Upper lobe of left lung (tissue), 6 donors: ENCODE measurements around the gene C4orf50. TPM values are rescaled to one million over a fixed set of nuclear protein-coding genes. Genes with fewer than 3 reads are reported as not detected.

Source experiments
- ATAC-seq, 2 donors: fragments of 200-7000 bp; cut with Tn5 transposase; one replicate each; pipeline ENCODE4 v1.9.1; 2022; ENCODE audit warnings: mild to moderate bottlenecking in 2 of 2, moderate library complexity in 2 of 2; ENCODE audit not compliant: low FRiP score in 2 of 2
- DNase-seq, 2 donors: peaks; one replicate each; pipeline ENCODE4 v3.0.0-alpha.2; 2019 to 2020
- H3K27ac ChIP-seq, 4 donors: fragments of 200-600 bp; sonication (generic); one replicate each; pipeline ENCODE4 v1.5.1; 2016 to 2019
- H3K27me3 ChIP-seq, 4 donors: fragments of 200-600 bp; sonication (generic); one replicate each; pipeline ENCODE4 v1.5.1; 2017 to 2019
- H3K36me3 ChIP-seq, 4 donors: fragments of 200-600 bp; sonication (generic); one replicate each; pipeline ENCODE4 v1.5.1; 2016 to 2019
- H3K4me1 ChIP-seq, 4 donors: fragments of 200-600 bp; sonication (generic); one replicate each; pipeline ENCODE4 v1.5.1; 2018 to 2019
- H3K4me3 ChIP-seq, 4 donors: fragments of 200-600 bp; sonication (generic); one replicate each; pipeline ENCODE4 v1.5.1; 2017 to 2019; ENCODE audit warnings: mild to moderate bottlenecking in 2 of 4, moderate library complexity in 1 of 4
- H3K9me3 ChIP-seq, 4 donors: fragments of 200-600 bp; sonication (generic); one replicate each; pipeline ENCODE4 v1.5.1; 2018 to 2019
- EP300 ChIP-seq, 4 donors: sonication (generic); formaldehyde crosslinking; IDR thresholded peaks; one replicate each; pipeline ENCODE4 v1.5.1; 2017; ENCODE audit warnings: antibody characterized with exemption in 4 of 4, control low read depth in 2 of 4
- POLR2A ChIP-seq, 4 donors: fragments of 450-650 bp; IDR thresholded peaks; one replicate each; pipeline ENCODE4 v1.5.1; 2016 to 2017; ENCODE audit warnings: antibody characterized with exemption in 4 of 4, mild to moderate bottlenecking in 2 of 4
- POLR2AphosphoS5 ChIP-seq, 2 donors: sonication (generic); formaldehyde crosslinking; IDR thresholded peaks; one replicate each; pipeline ENCODE4 v1.5.1; 2017; ENCODE audit warnings: antibody characterized with exemption in 2 of 2
- WGBS, 2 donors: methylation state at CpG; one replicate each; pipeline ENCODE4 v1.1.5; 2017 to 2018; 5-methylcytosine and 5-hydroxymethylcytosine counted together
- total RNA-seq, 6 donors: library from RNA; depleted of rRNA in 4 of 6; stranded (reverse); fragments of >200 nt in 4 of 6; gene quantifications; one replicate each; pipeline versions ENCODE4 v1.1.0 to v1.2.1, GENCODE V29; 2016 to 2021
- TF ChIP-seq, protein P1 (sequence below), 6 experiments: fragments of 450-650 bp in 4 of 6; fragments of 200-600 bp in 2 of 6; sonication (generic) in 2 of 6; IDR thresholded peaks; one replicate each; pipeline ENCODE4 v1.5.1; 2016 to 2019; ENCODE audit warnings: antibody characterized with exemption in 6 of 6
- donor health status: DM: no; HTN: no; CAD: no; lungs with moderate emphysema.
- donor health status: DM: no; HTN: yes; CAD: no; lungs with severe emphysema.

The C4orf50 gene
- total RNA-seq, 6 donors from 2014 or later = 0.03 to 1.3 (median 0.65) TPM

DNA sequence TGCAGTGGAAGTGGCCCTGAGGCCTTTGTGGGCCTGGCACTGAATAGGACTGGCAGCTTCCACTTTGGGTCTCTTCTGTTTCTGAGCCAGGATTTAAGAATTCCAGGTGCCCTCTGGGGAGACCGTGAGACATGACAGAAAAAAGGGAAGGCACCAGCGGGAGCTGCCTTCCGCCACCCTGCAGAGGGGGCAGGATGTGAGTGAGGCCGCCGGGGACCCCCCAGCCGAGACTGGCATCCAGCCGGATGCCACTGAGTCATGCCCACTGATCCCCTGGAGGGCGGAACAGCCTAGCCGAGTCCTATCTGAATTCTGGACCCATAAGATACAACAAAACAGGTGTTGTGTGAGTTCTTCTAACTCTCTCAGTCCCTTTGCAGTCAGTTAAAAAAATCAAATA, 41.3 kb downstream of the C4orf50 start:
- H3K9me3 ChIP-seq = no peaks in the 10 kb centered on the region
- H3K36me3 ChIP-seq = no peaks in the 10 kb centered on the region
- DNase-seq = no peak
- no peak for ATAC-seq
- no peaks in the 10 kb centered on the region for H3K4me1 ChIP-seq
- H3K27ac ChIP-seq = no peak overlapping the region
- H3K27me3 ChIP-seq = no peaks in the 10 kb centered on the region
- TF ChIP-seq EP300 (IDR thresholded peaks at IDR 0.05) = no peak
- no peak for TF ChIP-seq POLR2A (IDR thresholded peaks at IDR 0.05)
- TF ChIP-seq, protein P1, sequence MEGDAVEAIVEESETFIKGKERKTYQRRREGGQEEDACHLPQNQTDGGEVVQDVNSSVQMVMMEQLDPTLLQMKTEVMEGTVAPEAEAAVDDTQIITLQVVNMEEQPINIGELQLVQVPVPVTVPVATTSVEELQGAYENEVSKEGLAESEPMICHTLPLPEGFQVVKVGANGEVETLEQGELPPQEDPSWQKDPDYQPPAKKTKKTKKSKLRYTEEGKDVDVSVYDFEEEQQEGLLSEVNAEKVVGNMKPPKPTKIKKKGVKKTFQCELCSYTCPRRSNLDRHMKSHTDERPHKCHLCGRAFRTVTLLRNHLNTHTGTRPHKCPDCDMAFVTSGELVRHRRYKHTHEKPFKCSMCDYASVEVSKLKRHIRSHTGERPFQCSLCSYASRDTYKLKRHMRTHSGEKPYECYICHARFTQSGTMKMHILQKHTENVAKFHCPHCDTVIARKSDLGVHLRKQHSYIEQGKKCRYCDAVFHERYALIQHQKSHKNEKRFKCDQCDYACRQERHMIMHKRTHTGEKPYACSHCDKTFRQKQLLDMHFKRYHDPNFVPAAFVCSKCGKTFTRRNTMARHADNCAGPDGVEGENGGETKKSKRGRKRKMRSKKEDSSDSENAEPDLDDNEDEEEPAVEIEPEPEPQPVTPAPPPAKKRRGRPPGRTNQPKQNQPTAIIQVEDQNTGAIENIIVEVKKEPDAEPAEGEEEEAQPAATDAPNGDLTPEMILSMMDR (IDR thresholded peaks at IDR 0.05) = no peak
- no peak for TF ChIP-seq POLR2AphosphoS5 (IDR thresholded peaks at IDR 0.05)
- no peak overlapping the region for H3K4me3 ChIP-seq
- 76 to 79% methylated on average over 3 to 9 of the region's 9 CpGs for WGBS, 2 donors

- WGBS, 2 donors = 84 to 87% methylated on average over 6 of the region's 6 CpGs
- Histone ChIP-seq H3K4me1 (no peaks in the 10 kb centered on the region), H3K36me3 (no peaks in the 10 kb centered on the region), H3K27me3 (no peaks in the 10 kb centered on the region), H3K9me3 (no peaks in the 10 kb centered on the region), H3K27ac (no peak overlapping the region), H3K4me3 (no peak overlapping the region)
- TF ChIP-seq POLR2A (IDR thresholded peaks at IDR 0.05) (no peak), POLR2AphosphoS5 (IDR thresholded peaks at IDR 0.05) (no peak), EP300 (IDR thresholded peaks at IDR 0.05) (no peak)
- TF ChIP-seq, protein P1 (IDR thresholded peaks at IDR 0.05) = no peak
- DNase-seq (no peak), ATAC-seq (no peak)
These were observed 41.8 kb downstream of the C4orf50 start for GRCh38 chr4:5976431-5976830.

DNA sequence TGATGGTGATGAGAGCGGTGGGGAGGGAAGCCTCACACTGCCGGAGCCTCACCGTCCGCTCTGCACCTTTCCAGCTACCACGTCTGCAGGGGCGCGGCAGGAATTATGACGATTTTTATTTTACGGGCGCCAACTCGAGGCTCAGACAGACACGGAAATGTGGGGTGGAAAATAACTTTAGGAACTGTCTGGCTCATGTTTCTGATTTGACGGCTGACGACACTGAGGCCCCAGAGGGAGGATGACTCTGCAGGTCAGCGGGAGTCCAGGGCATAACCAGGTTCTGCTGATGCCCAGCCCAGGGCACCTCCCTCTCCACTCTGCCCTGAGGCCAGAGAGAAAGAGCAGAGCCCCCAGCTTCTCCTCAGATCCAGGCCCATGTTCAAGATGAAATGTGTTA, 43.9 kb downstream of the C4orf50 start:
- no peaks in the 10 kb centered on the region for H3K4me1 ChIP-seq
- H3K9me3 ChIP-seq = no peaks in the 10 kb centered on the region
- DNase-seq = no peak
- TF ChIP-seq, protein P1 (IDR thresholded peaks at IDR 0.05) = no peak
- no peak for TF ChIP-seq POLR2AphosphoS5 (IDR thresholded peaks at IDR 0.05)
- TF ChIP-seq POLR2A (IDR thresholded peaks at IDR 0.05) = no peak
- TF ChIP-seq EP300 (IDR thresholded peaks at IDR 0.05) = no peak
- H3K27me3 ChIP-seq = no peaks in the 10 kb centered on the region
- no peaks in the 10 kb centered on the region for H3K36me3 ChIP-seq
- H3K27ac ChIP-seq = no peak overlapping the region
- WGBS, 2 donors = 77 to 86% methylated on average over 15 of the region's 15 CpGs
- no peak for ATAC-seq
- H3K4me3 ChIP-seq = no peak overlapping the region

DNA sequence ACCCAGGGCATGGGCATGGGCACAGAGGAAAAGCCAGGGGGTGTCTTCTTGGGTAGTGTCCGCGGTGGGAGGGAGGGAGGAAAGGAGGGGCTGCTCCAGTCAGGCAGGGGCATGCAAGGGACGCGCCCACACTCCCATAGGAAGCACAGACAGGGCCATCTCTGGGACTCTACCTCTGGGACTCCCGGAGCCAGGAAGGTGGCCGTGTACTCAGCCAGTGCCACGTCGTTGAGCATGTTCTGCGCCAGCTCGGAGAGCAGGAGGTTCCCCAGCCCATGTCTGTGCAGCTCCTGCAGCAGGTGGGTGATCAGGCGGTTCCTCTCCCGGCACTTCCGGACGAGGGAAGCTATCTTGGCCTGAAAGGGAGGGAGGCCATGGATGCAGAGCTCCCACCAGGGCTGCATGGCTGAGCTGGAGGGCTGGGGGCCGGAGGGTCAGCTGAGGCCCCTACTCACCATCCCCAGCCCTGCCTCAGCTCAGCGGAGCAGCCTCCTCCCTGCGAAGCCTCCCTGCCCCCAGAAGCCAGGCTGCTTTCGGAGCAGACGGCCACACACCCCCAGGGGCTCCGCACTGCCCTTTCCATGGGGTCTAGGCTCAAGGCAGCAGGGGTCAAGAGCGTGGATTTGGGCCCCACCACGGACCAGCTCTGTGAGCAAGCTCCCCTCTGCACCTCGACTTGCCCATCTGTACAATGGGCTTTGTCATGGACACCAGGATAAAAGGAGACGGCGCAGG, 44.6 kb downstream of the C4orf50 start:
- Histone ChIP-seq H3K4me1 (no peaks in the 10 kb centered on the region), H3K4me3 (no peak overlapping the region), H3K27me3 (no peaks in the 10 kb centered on the region), H3K27ac (no peak overlapping the region), H3K36me3 (no peaks in the 10 kb centered on the region), H3K9me3 (no peaks in the 10 kb centered on the region)
- TF ChIP-seq POLR2A (IDR thresholded peaks at IDR 0.05) (no peak), EP300 (IDR thresholded peaks at IDR 0.05) (no peak), POLR2AphosphoS5 (IDR thresholded peaks at IDR 0.05) (no peak)
- TF ChIP-seq, protein P1 (IDR thresholded peaks at IDR 0.05) = no peak
- ATAC-seq (no peak), DNase-seq (no peak)
- 80 to 87% methylated on average over 14 to 25 of the region's 25 CpGs for WGBS, 2 donors

DNA sequence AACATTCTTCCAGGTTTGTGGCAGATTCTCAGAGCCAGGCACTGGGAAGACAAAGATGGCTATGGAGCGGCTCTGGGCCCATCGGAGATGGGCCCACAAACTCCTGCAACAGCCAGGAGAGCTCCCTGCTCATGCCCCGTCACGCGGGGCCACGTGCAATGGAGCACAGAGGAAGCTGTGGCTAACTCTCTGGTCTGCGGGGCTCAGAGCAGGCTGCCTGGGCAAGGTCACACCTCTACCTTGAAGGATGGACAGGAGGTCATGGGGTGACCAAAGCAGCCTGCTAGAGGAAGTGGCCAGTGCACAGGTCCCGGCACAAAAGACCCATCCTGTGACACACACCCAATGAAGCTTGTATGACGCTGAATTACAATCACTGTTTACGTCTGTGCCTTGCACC, 45.2 kb downstream of the C4orf50 start:
- ATAC-seq (no peak), DNase-seq (no peak)
- H3K4me1 ChIP-seq = no peaks in the 10 kb centered on the region
- no peaks in the 10 kb centered on the region for H3K27me3 ChIP-seq
- H3K36me3 ChIP-seq = no peaks in the 10 kb centered on the region
- 77 to 78% methylated on average over 9 to 10 of the region's 10 CpGs for WGBS, 2 donors
- no peak overlapping the region for H3K27ac ChIP-seq
- H3K9me3 ChIP-seq = no peaks in the 10 kb centered on the region
- H3K4me3 ChIP-seq = no peak overlapping the region
- TF ChIP-seq POLR2AphosphoS5 (IDR thresholded peaks at IDR 0.05) (no peak), POLR2A (IDR thresholded peaks at IDR 0.05) (no peak), EP300 (IDR thresholded peaks at IDR 0.05) (no peak)
- TF ChIP-seq, protein P1 (IDR thresholded peaks at IDR 0.05) = no peak
